Measurements from ENCODE around the gene CEP128.

DNA sequence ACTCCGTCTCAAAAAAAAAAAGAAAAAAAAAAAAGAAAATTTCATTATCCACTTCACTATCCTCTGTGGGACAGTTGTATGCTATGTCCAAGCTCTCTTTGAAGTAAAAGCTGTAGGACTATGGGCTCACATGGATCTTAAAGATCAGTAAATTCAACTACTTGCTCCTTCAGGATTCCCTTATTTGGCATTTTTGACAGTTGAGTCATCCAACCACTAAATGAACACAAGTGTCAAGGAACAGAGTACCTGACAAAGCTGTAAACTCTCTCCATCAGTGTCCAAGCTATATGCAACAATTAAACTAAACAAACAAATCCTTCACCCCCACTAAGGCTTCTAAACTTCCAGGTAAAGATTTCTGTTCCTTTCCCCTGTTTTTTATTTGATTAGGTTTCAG, 177.0 kb downstream of the CEP128 start:
- TF ChIP-seq, protein P1, sequence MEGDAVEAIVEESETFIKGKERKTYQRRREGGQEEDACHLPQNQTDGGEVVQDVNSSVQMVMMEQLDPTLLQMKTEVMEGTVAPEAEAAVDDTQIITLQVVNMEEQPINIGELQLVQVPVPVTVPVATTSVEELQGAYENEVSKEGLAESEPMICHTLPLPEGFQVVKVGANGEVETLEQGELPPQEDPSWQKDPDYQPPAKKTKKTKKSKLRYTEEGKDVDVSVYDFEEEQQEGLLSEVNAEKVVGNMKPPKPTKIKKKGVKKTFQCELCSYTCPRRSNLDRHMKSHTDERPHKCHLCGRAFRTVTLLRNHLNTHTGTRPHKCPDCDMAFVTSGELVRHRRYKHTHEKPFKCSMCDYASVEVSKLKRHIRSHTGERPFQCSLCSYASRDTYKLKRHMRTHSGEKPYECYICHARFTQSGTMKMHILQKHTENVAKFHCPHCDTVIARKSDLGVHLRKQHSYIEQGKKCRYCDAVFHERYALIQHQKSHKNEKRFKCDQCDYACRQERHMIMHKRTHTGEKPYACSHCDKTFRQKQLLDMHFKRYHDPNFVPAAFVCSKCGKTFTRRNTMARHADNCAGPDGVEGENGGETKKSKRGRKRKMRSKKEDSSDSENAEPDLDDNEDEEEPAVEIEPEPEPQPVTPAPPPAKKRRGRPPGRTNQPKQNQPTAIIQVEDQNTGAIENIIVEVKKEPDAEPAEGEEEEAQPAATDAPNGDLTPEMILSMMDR (conservative IDR thresholded peaks at IDR 0.05): no peak
- TF ChIP-seq EZH2 (IDR thresholded peaks at IDR 0.05; ENCODE audit: low read depth): no peak

Measured in PC-9 (cell line).